GM18867 (cell line): ENCODE measurements around the gene IHH.
A peak's percentile ranks its signal among the peaks of the same experiment; 100 is the strongest.

Experiments
- ATAC-seq: cut with Tn5 transposase; IDR thresholded peaks from one replicate; pipeline ENCODE4 v1.9.1; 2021; ENCODE audit warnings: mild to moderate bottlenecking, moderate library complexity; ENCODE audit not compliant: unreplicated experiment

Gene IHH

DNA sequence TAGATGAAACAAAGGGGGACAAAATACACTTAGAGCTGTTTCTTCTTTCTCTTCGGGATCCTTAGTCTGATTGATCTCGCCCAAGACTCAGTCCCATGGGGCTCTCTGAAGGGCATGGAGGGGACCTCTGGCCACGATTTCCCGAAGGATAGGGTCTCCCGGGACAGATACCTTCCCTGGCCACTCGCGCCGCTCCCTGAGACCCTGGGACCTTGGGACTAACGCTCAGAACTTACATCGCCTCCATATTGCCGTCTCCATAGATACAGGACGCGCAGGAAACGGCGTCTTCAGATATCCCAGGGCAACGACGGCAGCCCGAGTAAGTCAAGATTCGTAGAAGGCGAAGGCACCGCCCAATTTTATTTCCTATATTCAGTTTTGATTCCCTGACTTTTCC is 19.5 kb downstream of the IHH start, which contains the start of gene CFAP65:
Gene CFAP65 (minus strand): TSS at position 265 of the 400 bp plus-strand sequence. CDS start 2,468 bp downstream, outside the sequence.
- no peak for ATAC-seq

GRCh38 chr2:219038600-219038999 is 22.1 kb downstream of the IHH start:
- ATAC-seq, result no peak

- ATAC-seq, result no peak
These were observed 22.8 kb downstream of the IHH start for GRCh38 chr2:219037783-219038499.

DNA sequence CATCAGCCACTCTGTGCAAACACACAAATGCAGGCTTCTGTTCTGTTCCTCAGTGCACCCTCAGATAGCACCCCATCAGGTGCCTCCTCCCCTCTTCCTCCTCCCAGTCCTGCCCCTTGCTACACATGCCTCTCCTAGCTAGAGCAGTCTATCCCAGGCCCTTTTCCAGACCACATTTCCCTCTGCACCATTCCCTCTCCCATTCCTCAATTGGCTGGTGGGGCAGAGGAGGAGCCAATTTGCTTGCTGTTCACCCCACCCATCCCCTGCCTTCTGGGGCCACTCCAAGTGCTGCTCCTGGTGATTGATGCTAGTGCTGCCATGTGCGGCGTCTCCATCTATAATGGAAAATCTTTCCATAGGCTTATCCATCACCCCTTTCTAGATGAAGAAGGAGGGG is 24.8 kb downstream of the IHH start:
- ATAC-seq, result no peak

GRCh38 chr2:219034823-219035222 is 25.9 kb downstream of the IHH start:
- no peak for ATAC-seq

DNA sequence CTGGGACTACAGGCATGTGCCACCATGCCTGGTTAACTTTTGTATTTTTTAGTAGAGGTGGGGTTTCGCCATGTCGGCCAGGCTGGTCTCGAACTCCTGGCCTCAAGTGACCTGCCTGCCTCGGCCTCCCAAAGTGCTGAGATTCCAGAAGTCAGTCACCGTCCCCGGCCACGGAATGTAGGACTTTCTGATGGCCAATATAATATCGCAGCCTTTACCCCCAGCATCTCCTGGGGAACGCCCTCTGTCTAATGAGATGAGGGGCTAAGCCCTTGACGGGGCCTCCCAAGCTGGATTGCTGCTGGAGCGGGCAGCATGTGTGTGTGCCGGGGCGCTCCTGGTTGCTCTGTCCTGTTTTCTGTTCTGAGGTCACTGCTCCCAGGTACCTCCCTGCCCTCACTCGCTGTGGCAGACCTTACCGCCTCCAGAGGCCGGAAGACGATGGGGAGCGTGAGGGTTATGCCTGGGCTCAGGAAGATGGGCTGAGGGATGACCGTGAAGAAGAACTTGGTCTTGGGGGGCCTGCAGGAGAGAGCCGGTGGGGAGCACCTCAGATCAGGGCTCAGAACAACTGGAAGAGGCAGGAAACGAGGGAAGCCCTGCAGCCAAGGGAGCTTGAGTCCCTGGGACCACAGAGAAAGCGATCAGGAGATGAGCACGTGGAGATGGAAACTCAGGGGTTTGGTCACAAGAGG is 28.5 kb downstream of the IHH start:
- ATAC-seq, result no peak

- no peak for ATAC-seq
These were observed 29.5 kb downstream of the IHH start for GRCh38 chr2:219031005-219031738.

GRCh38 chr2:219030177-219030940 is 30.4 kb downstream of the IHH start:
- no peak for ATAC-seq

GRCh38 chr2:219029829-219030165 is 30.9 kb downstream of the IHH start:
- peak; percentile 78 for ATAC-seq

DNA sequence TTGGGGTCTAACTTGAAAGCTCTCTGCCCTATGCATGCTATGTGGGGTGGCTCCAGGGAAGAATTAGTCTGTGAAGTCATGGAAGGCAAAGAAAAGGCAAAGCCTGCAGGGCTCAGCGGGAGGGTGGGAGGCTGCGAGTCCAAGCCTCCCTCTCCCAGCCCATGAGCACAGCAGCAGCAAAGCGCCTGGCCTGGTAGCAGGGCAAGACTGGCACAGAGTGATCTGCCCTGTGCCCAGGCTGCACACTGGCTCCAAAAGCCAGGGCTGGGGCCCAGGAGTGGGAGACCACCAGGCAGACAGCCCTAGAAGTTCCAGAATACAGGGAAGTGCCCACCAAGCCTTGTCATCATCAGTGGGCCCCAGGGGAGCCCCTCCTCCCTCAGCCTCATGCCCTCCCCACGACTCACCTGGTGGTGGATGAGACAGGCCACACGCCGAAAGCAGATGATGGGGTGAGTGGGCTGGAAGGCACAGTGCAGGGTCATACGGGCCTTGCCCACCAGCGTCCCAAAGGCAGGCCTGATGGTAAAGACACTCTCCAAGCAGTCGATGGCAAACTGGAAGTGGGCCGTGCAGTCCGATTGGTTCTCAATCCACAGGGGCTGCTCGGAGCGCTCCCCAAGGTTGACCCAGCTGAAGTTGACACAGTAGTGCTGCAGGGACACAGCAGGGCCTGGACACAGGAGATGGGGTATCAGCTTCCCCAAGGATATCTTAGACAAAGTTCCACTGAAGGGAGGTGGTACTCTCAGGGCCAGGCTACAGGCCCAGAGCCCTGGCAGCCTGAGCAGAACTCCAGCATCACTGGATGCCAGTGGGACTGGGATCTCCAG is 31.5 kb downstream of the IHH start:
- ATAC-seq, result peak; percentile 23

- ATAC-seq, result no peak
These were observed 32.6 kb downstream of the IHH start for GRCh38 chr2:219028141-219028540.

- no peak for ATAC-seq
These were observed 33.1 kb downstream of the IHH start for GRCh38 chr2:219027511-219028055.

- no peak for ATAC-seq
These were observed 33.8 kb downstream of the IHH start for GRCh38 chr2:219026946-219027345.

- ATAC-seq, result no peak
These were observed 34.8 kb downstream of the IHH start for GRCh38 chr2:219025637-219026585.

GRCh38 chr2:219024059-219024458 is 36.7 kb downstream of the IHH start:
- no peak for ATAC-seq

DNA sequence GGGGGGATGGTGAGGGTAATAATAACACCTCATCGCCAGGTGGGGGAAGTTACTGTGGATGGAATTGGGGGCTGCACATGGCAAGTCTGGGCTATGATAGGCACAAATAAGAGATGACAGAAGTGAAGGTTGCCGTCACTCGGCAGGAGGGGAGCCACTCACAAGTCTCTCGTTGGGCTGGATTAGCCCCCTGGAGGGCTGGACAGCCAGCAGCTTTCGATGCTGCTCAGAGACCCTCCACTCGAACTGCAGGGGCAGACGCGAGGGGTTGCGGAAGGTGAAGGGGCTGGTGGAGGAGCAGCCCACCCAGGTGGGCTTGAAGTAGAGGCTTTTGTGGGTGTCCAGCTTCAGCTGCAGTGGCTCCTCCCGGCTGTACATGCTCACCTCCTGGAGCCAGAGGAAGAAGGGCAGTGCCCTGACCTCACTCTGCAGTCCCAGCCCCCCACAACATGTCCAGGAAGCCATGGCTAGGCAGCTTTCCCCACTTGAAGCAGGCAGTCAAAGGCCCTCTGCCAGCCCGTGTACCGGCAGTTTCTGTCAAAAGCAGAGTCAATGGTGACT is 37.6 kb downstream of the IHH start:
- ATAC-seq, result no peak

DNA sequence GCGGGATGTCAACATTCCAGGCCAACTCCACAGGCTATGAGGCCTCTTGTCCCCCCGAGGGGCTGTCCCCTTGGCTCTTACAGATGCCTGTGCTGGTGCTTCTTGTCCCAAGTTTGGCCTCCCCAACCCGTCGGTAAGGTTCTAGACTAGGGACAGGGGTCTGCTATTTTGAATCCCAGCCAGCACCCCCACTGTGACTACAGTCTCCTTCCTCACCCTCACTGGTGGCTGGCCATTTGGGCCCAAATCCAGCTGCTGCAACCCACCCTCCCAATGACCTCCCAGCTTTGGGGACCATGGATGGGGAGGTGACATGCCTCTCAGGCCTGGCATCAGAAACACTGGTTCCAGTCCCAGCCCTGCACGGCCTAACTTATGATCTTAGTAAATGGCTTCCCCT is 38.1 kb downstream of the IHH start:
- no peak for ATAC-seq

DNA sequence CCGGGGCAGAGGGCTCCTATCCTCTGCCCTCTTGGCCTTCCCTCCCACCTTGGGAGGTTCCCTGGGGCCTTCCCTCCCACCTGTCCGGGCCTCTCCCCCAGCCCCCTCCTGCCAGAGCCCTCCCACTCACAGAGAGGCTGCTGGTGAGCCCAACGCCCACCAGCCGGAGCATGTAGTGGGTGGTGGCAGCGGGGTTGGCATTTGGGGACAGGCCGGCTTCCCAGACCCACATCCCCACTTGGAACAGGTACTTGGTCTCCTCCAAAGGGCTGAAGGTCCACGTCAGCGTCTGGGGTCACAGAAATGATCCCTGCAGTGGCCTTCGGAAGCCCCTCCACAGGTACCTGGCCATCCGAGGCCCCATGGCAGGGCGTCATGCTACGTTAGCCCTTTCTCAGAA is 38.7 kb downstream of the IHH start:
- no peak for ATAC-seq

- no peak for ATAC-seq
These were observed 39.1 kb downstream of the IHH start for GRCh38 chr2:219021591-219021990.
